Measurements from ENCODE around the gene SLC26A11. TPM values are rescaled to one million over a fixed set of nuclear protein-coding genes. Genes with fewer than 3 reads are reported as not detected.

The SLC26A11 gene
- total and polyA plus RNA-seq, 2 of the 13 experiments (the other 11 are each of a cell fraction or from before 2014, with no cell fraction given) = 8.7 to 13.2 TPM

DNA sequence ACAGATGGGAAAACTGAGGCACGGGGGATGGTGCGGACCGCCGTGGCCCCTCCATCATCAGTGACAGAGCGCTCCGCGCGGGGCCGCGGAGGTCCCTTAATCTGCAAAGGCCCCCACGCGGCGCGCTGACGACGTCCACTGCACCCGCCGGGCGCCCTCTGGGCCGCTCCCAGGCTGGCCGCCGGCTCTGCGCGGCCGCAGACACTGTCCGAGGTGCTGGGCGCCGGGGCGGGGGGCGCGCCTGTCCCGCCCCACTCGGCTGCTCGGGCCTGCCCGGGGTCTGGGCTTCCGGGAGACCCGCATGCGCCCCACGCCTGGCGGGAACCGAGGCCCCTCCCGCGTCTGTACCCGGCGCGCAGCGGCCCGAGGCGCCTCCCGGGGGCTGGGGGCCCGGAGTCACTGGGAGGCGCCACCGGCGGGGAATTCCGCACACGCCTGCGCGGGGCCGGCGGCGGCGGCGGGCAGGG, 39.9 kb downstream of the SLC26A11 start (continued):
- TF ChIP-seq ZBTB44 (CRISPR knock-in tag; IDR thresholded peaks at IDR 0.05) (no peak), RBFOX2 (IDR thresholded peaks at IDR 0.05; ENCODE audit: low read depth, low read length) (peak; percentile 64; the same call in 1 of the 2 replicates), NR2F1 (CRISPR knock-in tag; IDR thresholded peaks at IDR 0.05) (no peak), ZNF337 (CRISPR knock-in tag; IDR thresholded peaks at IDR 0.05; ENCODE audit: borderline replicate concordance, low read depth) (no peak), KAT2B (IDR thresholded peaks at IDR 0.05; ENCODE audit: borderline replicate concordance, low read depth, low read length) (no peak), MBNL3 (CRISPR knock-in tag; conservative IDR thresholded peaks at IDR 0.05) (no peak), SNAPC2 (CRISPR knock-in tag; IDR thresholded peaks at IDR 0.05) (no peak), E2F5 (CRISPR knock-in tag; conservative IDR thresholded peaks at IDR 0.05) (peak; percentile 74), ZNF891 (CRISPR knock-in tag; IDR thresholded peaks at IDR 0.05) (no peak; the same call in 1 of the 2 replicates), ZNF614 (CRISPR knock-in tag; IDR thresholded peaks at IDR 0.05; ENCODE audit: borderline replicate concordance) (no peak), HCFC1 (IDR thresholded peaks at IDR 0.05; ENCODE audit: low read depth, low read length) (no peak), CTCF (CRISPR knock-in tag; IDR thresholded peaks at IDR 0.05) (no peak; the same call in 1 of the 2 replicates), ZNF75D (CRISPR knock-in tag; IDR thresholded peaks at IDR 0.05; ENCODE audit: borderline replicate concordance) (no peak), SRSF1 (optimal IDR thresholded peaks at IDR 0.05; ENCODE audit: low read depth, low read length) (no peak)
- TF ChIP-seq, protein P1, sequence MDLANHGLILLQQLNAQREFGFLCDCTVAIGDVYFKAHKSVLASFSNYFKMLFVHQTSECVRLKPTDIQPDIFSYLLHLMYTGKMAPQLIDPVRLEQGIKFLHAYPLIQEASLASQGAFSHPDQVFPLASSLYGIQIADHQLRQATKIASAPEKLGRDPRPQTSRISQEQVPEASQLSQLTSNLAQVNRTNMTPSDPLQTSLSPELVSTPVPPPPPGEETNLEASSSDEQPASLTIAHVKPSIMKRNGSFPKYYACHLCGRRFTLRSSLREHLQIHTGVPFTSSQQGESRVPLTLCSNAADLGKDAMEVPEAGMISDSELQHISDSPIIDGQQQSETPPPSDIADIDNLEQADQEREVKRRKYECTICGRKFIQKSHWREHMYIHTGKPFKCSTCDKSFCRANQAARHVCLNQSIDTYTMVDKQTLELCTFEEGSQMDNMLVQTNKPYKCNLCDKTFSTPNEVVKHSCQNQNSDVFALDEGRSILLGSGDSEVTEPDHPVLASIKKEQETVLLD (CRISPR knock-in tag; IDR thresholded peaks at IDR 0.05; ENCODE audit: low read depth) = peak; percentile 98
- TF ChIP-seq, protein P2, sequence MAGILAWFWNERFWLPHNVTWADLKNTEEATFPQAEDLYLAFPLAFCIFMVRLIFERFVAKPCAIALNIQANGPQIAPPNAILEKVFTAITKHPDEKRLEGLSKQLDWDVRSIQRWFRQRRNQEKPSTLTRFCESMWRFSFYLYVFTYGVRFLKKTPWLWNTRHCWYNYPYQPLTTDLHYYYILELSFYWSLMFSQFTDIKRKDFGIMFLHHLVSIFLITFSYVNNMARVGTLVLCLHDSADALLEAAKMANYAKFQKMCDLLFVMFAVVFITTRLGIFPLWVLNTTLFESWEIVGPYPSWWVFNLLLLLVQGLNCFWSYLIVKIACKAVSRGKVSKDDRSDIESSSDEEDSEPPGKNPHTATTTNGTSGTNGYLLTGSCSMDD (CRISPR knock-in tag; IDR thresholded peaks at IDR 0.05) = no peak
- TF ChIP-seq, protein P3, sequence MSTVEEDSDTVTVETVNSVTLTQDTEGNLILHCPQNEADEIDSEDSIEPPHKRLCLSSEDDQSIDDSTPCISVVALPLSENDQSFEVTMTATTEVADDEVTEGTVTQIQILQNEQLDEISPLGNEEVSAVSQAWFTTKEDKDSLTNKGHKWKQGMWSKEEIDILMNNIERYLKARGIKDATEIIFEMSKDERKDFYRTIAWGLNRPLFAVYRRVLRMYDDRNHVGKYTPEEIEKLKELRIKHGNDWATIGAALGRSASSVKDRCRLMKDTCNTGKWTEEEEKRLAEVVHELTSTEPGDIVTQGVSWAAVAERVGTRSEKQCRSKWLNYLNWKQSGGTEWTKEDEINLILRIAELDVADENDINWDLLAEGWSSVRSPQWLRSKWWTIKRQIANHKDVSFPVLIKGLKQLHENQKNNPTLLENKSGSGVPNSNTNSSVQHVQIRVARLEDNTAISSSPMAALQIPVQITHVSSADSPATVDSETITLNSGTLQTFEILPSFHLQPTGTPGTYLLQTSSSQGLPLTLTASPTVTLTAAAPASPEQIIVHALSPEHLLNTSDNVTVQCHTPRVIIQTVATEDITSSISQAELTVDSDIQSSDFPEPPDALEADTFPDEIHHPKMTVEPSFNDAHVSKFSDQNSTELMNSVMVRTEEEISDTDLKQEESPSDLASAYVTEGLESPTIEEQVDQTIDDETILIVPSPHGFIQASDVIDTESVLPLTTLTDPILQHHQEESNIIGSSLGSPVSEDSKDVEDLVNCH (CRISPR knock-in tag; IDR thresholded peaks at IDR 0.05) = no peak
- TF ChIP-seq, protein P4, sequence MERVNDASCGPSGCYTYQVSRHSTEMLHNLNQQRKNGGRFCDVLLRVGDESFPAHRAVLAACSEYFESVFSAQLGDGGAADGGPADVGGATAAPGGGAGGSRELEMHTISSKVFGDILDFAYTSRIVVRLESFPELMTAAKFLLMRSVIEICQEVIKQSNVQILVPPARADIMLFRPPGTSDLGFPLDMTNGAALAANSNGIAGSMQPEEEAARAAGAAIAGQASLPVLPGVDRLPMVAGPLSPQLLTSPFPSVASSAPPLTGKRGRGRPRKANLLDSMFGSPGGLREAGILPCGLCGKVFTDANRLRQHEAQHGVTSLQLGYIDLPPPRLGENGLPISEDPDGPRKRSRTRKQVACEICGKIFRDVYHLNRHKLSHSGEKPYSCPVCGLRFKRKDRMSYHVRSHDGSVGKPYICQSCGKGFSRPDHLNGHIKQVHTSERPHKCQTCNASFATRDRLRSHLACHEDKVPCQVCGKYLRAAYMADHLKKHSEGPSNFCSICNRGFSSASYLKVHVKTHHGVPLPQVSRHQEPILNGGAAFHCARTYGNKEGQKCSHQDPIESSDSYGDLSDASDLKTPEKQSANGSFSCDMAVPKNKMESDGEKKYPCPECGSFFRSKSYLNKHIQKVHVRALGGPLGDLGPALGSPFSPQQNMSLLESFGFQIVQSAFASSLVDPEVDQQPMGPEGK (CRISPR knock-in tag; IDR thresholded peaks at IDR 0.05) = peak; percentile 95

Data from HepG2 (cell line).